Activated CD8-positive, alpha-beta memory T cell treated with anti-CD3 and anti-CD28 coated beads for 36 hours (primary cell): ENCODE data around the gene BCL7A. TPM values are rescaled to one million over a fixed set of nuclear protein-coding genes. Genes with fewer than 3 reads are reported as not detected.

ENCODE experiments used
- total RNA-seq, 2 experiments: library from RNA; stranded (reverse); gene quantifications; one replicate each; pipeline ENCODE4 v1.2.3, GENCODE V29; 2021

BCL7A gene
- total RNA-seq, 2 experiments from 2014 or later, result 3.7 to 4.0 TPM

Other genes starting within 250 kb of the BCL7A start
- 100 to 1,000 TPM; 110 to 116 TPM for gene RHOF, start 228.2 kb upstream of the BCL7A start, total RNA-seq
- 10 to 100 TPM; 22.2 to 23.4 TPM for gene SETD1B, start 217.9 kb upstream of the BCL7A start, total RNA-seq
- not detected for gene HPD, start 163.0 kb upstream of the BCL7A start, total RNA-seq
- 10 to 100 TPM; 70.8 to 73.7 TPM for gene PSMD9, start 133.1 kb upstream of the BCL7A start, total RNA-seq
- under 1 TPM; 0.65 to 0.78 TPM for gene CFAP251, start 103.3 kb upstream of the BCL7A start, total RNA-seq
- gene MLXIP, start 56.9 kb downstream of the BCL7A start, total RNA-seq, result 10 to 100 TPM; 32.2 to 32.5 TPM
- 1 to 10 TPM; 2.0 to 3.4 TPM for gene IL31, start 152.3 kb downstream of the BCL7A start, total RNA-seq
- gene LRRC43, start 161.2 kb downstream of the BCL7A start, total RNA-seq, result under 1 TPM in 1 of 2 experiments, not detected in 1; 0.11 TPM
- under 1 TPM; 0.46 to 0.63 TPM for gene B3GNT4, start 181.8 kb downstream of the BCL7A start, total RNA-seq
- gene DIABLO, start 204.2 kb downstream of the BCL7A start, total RNA-seq, result 10 to 100 TPM; 58.2 to 61.0 TPM
- 10 to 100 TPM; 37.2 to 40.7 TPM for gene VPS33A, start 244.6 kb downstream of the BCL7A start, total RNA-seq